HuH-7.5 (cell line): ENCODE measurements around the gene CNTN1.

Experiments
- DNase-seq: peaks from one replicate; pipeline ENCODE4 v3.0.0; 2011; ENCODE audit warnings: low spot score

The CNTN1 gene

GRCh38 chr12:40963751-40964150 lies 271.5 kb downstream of the CNTN1 start:
- no peak for DNase-seq

GRCh38 chr12:40969796-40970195 lies 277.6 kb downstream of the CNTN1 start:
- no peak for DNase-seq

- DNase-seq = no peak
Observed at GRCh38 chr12:40970320-40970907, 278.2 kb downstream of the CNTN1 start.

- DNase-seq = no peak
Observed at GRCh38 chr12:40971911-40972310, 279.7 kb downstream of the CNTN1 start.

- DNase-seq = no peak
Observed at GRCh38 chr12:40976546-40976945, 284.3 kb downstream of the CNTN1 start.

- DNase-seq = no peak
Observed at GRCh38 chr12:40980427-40980961, 288.3 kb downstream of the CNTN1 start.

- no peak for DNase-seq
Observed at GRCh38 chr12:40986001-40986400, 293.8 kb downstream of the CNTN1 start.

GRCh38 chr12:40988355-40988754 lies 296.1 kb downstream of the CNTN1 start:
- no peak for DNase-seq

GRCh38 chr12:40988824-40989223 lies 296.6 kb downstream of the CNTN1 start:
- no peak for DNase-seq

GRCh38 chr12:40989785-40990184 lies 297.5 kb downstream of the CNTN1 start:
- no peak for DNase-seq

GRCh38 chr12:40992158-40992557 lies 299.9 kb downstream of the CNTN1 start:
- no peak for DNase-seq

GRCh38 chr12:40992674-40993073 lies 300.4 kb downstream of the CNTN1 start:
- DNase-seq = no peak

- no peak for DNase-seq
Observed at GRCh38 chr12:40993158-40993557, 300.9 kb downstream of the CNTN1 start.

GRCh38 chr12:40996091-40996490 lies 303.9 kb downstream of the CNTN1 start:
- DNase-seq = no peak

- DNase-seq = no peak
Observed at GRCh38 chr12:40999210-40999609, 307.0 kb downstream of the CNTN1 start.

GRCh38 chr12:41008472-41008871 lies 316.2 kb downstream of the CNTN1 start:
- DNase-seq = no peak

GRCh38 chr12:41011939-41012338 lies 319.7 kb downstream of the CNTN1 start:
- no peak for DNase-seq

GRCh38 chr12:41013881-41014642 lies 321.8 kb downstream of the CNTN1 start:
- no peak for DNase-seq

GRCh38 chr12:41014643-41015020 lies 322.4 kb downstream of the CNTN1 start:
- DNase-seq = no peak

GRCh38 chr12:41018010-41018409 lies 325.8 kb downstream of the CNTN1 start:
- no peak for DNase-seq

GRCh38 chr12:41019461-41019860 lies 327.2 kb downstream of the CNTN1 start:
- DNase-seq = no peak

- no peak for DNase-seq
Observed at GRCh38 chr12:41023836-41024235, 331.6 kb downstream of the CNTN1 start.

- DNase-seq = no peak
Observed at GRCh38 chr12:41026151-41026550, 333.9 kb downstream of the CNTN1 start.

GRCh38 chr12:41032386-41032785 lies 340.1 kb downstream of the CNTN1 start:
- no peak for DNase-seq
